Measurements from ENCODE around the gene ISCU.
"Not testable (repeated sequence)": the region's sequence is repeated elsewhere in the genome, so short reads cannot be mapped to it uniquely, and the experiment has no call there.

The ISCU gene

DNA sequence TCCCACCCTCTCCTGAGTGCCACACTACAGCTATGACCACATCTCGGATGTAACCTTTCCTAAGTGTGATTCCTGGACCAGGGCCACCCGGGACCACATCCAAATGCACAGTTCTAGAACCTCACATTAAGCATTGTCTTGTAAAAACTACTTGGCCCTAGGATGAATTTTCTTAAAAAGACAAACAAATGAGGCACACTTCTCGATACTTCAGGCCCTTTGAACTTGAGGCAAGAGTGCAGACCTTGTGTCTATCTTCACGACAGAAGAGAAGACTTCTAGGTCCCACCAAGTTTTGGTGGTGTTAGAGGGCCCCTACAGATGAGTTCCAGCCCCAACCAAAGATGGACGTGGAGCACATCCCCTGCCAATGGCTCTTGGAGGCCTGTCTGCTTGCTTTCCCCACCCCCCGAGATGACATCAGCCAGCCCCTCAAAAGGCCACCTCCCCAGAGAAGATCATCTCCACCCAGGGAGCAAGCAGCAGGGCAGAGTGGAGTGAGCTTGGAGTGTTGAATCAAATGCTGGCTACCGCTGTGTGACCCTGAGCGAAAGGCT, 9.3 kb downstream of the ISCU start:
- no peak for DNase-seq (ENCODE audit: low read depth, low spot score)
- H3K9ac ChIP-seq (ENCODE audit: insufficient read length), result no peak overlapping the region
- H3K36me3 ChIP-seq (ENCODE audit: insufficient read depth, low read length), result peaks cover 29% of the 10 kb centered on the region
- H3K27ac ChIP-seq, result no peak overlapping the region
- H3K9me3 ChIP-seq (ENCODE audit: low read depth, low read length), result no peaks in the 10 kb centered on the region
- TF ChIP-seq FOXP2 (optimal IDR thresholded peaks at IDR 0.05; ENCODE audit: control extremely low read depth, extremely low read length, insufficient read depth), result no peak
- no peak for TF ChIP-seq POLR2AphosphoS5 (IDR thresholded peaks at IDR 0.05; ENCODE audit: borderline replicate concordance, low read depth, low read length)
- TF ChIP-seq EZH2 (IDR thresholded peaks at IDR 0.05), result no peak
- H3K4me3 ChIP-seq, result no peak overlapping the region

DNA sequence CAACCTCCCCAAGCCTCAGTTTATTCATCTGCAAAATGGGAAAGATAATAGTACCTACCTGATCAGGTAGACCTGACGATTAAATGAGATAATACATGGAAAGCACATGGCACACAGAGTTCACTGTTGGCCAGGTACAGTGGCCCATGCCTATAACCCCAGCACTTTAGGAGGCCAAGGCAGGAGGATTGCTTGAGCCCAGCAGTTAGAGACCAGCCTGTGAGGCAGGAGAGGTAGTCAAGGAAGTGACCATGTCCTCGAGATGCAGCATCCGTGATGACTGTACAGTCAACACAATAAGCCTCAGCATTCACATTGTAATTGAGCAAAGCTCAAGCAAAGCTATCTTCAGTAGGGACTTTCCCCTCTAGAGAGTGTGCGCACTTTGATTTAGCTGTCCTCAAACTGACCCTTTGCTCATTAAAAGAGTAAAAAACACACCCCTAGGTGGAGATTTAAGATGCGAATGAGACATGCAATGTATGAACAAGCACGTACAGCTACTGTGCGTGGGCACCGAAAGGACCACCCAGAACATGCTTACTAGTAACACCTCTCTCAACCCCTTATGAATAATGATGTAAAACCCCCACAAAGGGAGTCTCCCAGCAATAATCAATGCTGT, 9.9 kb downstream of the ISCU start:
- Histone ChIP-seq H3K27ac (no peak overlapping the region), H3K4me3 (no peak overlapping the region), H3K9me3 (ENCODE audit: low read depth, low read length) (no peaks in the 10 kb centered on the region), H3K36me3 (ENCODE audit: insufficient read depth, low read length) (peaks cover 23% of the 10 kb centered on the region), H3K9ac (ENCODE audit: insufficient read length) (no peak overlapping the region)
- no peak for TF ChIP-seq POLR2AphosphoS5 (IDR thresholded peaks at IDR 0.05; ENCODE audit: borderline replicate concordance, low read depth, low read length)
- no peak for TF ChIP-seq EZH2 (IDR thresholded peaks at IDR 0.05)
- no peak for DNase-seq (ENCODE audit: low read depth, low spot score)

DNA sequence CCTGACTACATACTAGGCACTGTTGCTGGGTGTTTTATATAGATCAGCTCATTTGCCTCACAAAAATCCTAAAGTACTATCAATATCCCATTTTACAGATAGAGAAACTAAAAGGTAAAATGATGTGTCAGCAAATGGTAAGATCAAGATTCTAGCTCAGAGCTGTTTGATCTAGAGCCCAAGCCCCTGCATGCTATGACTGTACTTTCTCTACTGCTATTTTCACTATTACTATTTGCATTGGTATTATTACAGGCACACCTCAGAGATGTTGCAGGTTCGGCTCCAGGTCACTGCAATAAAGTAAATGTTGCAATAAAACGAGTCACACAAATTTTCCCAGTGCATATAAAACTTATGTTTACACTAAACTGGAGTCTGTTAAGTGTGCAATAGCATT, 10.9 kb downstream of the ISCU start:
- no peak for DNase-seq (ENCODE audit: low read depth, low spot score)
- peaks cover 13% of the 10 kb centered on the region for H3K36me3 ChIP-seq (ENCODE audit: insufficient read depth, low read length)
- H3K9ac ChIP-seq (ENCODE audit: insufficient read length), result no peak overlapping the region
- no peak overlapping the region for H3K27ac ChIP-seq
- no peak overlapping the region for H3K4me3 ChIP-seq
- no peak for TF ChIP-seq EZH2 (IDR thresholded peaks at IDR 0.05)
- no peak for TF ChIP-seq FOXP2 (optimal IDR thresholded peaks at IDR 0.05; ENCODE audit: control extremely low read depth, extremely low read length, insufficient read depth)
- TF ChIP-seq POLR2AphosphoS5 (IDR thresholded peaks at IDR 0.05; ENCODE audit: borderline replicate concordance, low read depth, low read length), result no peak
- H3K9me3 ChIP-seq (ENCODE audit: low read depth, low read length), result no peaks in the 10 kb centered on the region

DNA sequence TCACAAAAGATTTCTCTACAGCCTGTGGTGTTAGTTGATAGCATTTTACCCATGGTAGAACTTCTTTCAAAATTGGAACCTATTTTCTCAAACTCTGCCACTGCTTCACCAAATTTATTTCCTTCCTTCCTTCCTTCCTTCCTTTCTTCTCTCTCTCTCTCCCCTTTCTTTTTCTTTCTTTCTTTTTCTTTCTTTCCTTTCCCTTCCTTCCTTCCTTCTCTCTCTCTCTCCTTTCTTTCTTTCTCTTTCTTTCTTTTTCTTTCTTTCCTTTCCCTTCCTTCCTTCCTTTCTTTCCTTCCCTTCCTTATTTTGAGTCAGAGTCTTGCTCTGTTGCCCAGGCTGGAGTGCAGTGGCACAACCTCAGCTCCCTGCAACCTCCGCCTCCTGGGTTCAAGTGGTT, 11.9 kb downstream of the ISCU start:
- not testable (repeated sequence) for H3K36me3 ChIP-seq (ENCODE audit: insufficient read depth, low read length); H3K27ac ChIP-seq; DNase-seq (ENCODE audit: low read depth, low spot score); H3K9ac ChIP-seq (ENCODE audit: insufficient read length); H3K9me3 ChIP-seq (ENCODE audit: low read depth, low read length); H3K4me3 ChIP-seq

DNA sequence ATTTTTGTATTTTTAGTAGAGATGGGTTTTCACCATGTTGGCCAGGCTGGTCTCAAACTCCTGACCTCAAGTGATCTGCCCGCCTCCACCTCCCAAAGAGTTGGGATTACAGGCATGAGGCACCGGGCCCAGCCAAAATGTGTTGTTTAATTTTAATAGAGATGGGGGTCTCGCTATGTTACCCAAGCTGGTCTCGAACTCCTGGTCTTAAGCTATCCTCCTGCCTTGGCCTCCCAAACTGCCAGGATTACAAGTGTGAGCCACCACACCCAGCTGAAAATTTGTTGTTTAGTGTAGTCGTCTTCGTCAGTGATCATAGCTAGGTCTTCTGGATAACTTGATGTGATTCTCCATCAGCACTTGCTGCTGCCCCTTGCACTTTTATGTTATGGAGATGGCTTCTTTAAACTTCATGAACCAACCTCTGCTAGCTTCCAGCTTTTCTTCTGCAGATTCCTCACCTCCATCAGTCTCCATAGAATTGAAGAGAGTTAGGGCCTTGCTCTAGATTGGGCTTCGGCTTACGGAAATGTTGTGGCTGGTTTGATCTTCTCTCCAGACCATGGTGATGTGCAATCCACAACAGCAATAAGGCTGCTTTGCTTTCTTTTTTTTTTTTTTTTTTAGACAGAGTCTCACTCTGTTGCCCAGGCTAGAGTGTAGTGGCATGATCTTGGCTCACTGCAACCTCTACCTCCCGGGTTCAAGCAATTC, 13.0 kb downstream of the ISCU start:
- no peak for DNase-seq (ENCODE audit: low read depth, low spot score)
- no peak overlapping the region for H3K27ac ChIP-seq
- H3K36me3 ChIP-seq (ENCODE audit: insufficient read depth, low read length), result no peaks in the 10 kb centered on the region
- TF ChIP-seq POLR2AphosphoS5 (IDR thresholded peaks at IDR 0.05; ENCODE audit: borderline replicate concordance, low read depth, low read length) (no peak), FOXP2 (optimal IDR thresholded peaks at IDR 0.05; ENCODE audit: control extremely low read depth, extremely low read length, insufficient read depth) (no peak), EZH2 (IDR thresholded peaks at IDR 0.05) (no peak)
- no peak overlapping the region for H3K9ac ChIP-seq (ENCODE audit: insufficient read length)
- H3K9me3 ChIP-seq (ENCODE audit: low read depth, low read length), result no peaks in the 10 kb centered on the region
- H3K4me3 ChIP-seq, result no peak overlapping the region

DNA sequence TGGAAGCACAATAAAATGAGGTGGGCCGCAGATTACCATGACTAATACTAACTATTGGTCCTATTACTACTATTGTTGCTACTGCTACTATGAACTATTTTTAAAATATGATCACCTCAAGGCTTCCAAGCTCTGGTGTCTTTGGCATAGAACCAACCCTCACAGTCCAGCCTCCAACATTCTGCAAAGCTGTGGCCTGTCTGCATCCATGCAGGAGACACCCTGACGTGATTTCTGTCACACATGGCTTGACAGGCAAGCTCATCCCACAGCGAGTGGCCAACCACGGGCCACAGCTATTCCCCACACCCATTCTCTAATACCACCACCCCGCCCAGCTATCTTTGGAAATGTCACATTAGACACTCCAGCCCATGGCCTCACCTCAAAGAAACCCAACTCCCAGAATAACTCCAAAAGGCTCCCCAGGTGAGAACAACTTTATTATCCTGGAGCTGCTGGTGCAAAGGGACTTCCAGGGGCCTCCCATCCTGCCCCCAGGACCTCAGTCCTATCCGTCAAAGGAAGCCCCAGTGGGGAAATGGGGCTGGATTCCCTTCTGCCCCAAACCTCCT, 14.4 kb downstream of the ISCU start:
- no peak overlapping the region for H3K27ac ChIP-seq
- no peak overlapping the region for H3K4me3 ChIP-seq
- no peaks in the 10 kb centered on the region for H3K9me3 ChIP-seq (ENCODE audit: low read depth, low read length)
- H3K9ac ChIP-seq (ENCODE audit: insufficient read length), result no peak overlapping the region
- no peaks in the 10 kb centered on the region for H3K36me3 ChIP-seq (ENCODE audit: insufficient read depth, low read length)
- TF ChIP-seq FOXP2 (optimal IDR thresholded peaks at IDR 0.05; ENCODE audit: control extremely low read depth, extremely low read length, insufficient read depth), result no peak
- TF ChIP-seq POLR2AphosphoS5 (IDR thresholded peaks at IDR 0.05; ENCODE audit: borderline replicate concordance, low read depth, low read length), result no peak
- TF ChIP-seq EZH2 (IDR thresholded peaks at IDR 0.05), result no peak
- no peak for DNase-seq (ENCODE audit: low read depth, low spot score)

DNA sequence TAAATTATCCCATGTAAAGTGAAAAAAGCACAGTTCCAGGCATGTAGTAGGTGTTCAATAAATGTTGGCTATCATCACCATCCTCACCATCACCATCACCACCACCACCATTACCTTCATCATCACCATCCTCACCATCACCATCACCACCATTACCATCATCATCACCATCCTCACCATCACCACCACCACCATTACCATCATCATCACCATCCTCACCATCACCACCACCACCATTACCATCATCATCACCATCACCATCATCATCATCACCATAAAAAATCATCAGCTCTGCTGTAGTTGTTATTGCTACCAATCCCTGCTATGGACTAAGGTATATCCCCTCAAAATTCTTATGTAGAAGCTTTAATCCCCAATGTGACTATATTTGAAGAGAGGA, 15.1 kb downstream of the ISCU start:
- Histone ChIP-seq H3K36me3 (ENCODE audit: insufficient read depth, low read length) (no peaks in the 10 kb centered on the region), H3K9me3 (ENCODE audit: low read depth, low read length) (no peaks in the 10 kb centered on the region), H3K4me3 (no peak overlapping the region), H3K27ac (no peak overlapping the region), H3K9ac (ENCODE audit: insufficient read length) (no peak overlapping the region)
- TF ChIP-seq EZH2 (IDR thresholded peaks at IDR 0.05) (no peak), POLR2AphosphoS5 (IDR thresholded peaks at IDR 0.05; ENCODE audit: borderline replicate concordance, low read depth, low read length) (no peak), FOXP2 (optimal IDR thresholded peaks at IDR 0.05; ENCODE audit: control extremely low read depth, extremely low read length, insufficient read depth) (no peak)
- no peak for DNase-seq (ENCODE audit: low read depth, low spot score)

DNA sequence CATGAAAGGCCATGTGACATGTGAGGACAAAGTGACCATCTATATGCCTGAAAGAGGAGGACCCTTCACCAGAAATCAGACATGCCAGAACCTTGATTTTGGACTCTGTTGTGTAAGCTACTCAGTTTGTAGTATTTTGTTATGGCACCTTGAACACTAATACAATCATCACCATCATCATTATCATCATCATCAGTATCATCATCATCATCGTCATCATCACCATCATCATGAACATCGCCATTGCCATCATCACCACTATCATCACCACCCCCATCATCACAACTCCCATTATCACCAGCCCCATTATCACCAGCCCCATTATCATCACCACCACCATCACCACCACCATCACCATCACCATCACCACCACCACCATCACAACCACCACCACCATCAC, 15.9 kb downstream of the ISCU start:
- DNase-seq (ENCODE audit: low read depth, low spot score), result no peak
- Histone ChIP-seq H3K36me3 (ENCODE audit: insufficient read depth, low read length) (no peaks in the 10 kb centered on the region), H3K9ac (ENCODE audit: insufficient read length) (no peak overlapping the region), H3K9me3 (ENCODE audit: low read depth, low read length) (no peaks in the 10 kb centered on the region), H3K27ac (no peak overlapping the region), H3K4me3 (no peak overlapping the region)
- TF ChIP-seq FOXP2 (optimal IDR thresholded peaks at IDR 0.05; ENCODE audit: control extremely low read depth, extremely low read length, insufficient read depth) (no peak), EZH2 (IDR thresholded peaks at IDR 0.05) (no peak), POLR2AphosphoS5 (IDR thresholded peaks at IDR 0.05; ENCODE audit: borderline replicate concordance, low read depth, low read length) (no peak)

Measured in SK-N-MC (cell line).